ENCODE results near the gene IREB2.

The IREB2 gene

DNA sequence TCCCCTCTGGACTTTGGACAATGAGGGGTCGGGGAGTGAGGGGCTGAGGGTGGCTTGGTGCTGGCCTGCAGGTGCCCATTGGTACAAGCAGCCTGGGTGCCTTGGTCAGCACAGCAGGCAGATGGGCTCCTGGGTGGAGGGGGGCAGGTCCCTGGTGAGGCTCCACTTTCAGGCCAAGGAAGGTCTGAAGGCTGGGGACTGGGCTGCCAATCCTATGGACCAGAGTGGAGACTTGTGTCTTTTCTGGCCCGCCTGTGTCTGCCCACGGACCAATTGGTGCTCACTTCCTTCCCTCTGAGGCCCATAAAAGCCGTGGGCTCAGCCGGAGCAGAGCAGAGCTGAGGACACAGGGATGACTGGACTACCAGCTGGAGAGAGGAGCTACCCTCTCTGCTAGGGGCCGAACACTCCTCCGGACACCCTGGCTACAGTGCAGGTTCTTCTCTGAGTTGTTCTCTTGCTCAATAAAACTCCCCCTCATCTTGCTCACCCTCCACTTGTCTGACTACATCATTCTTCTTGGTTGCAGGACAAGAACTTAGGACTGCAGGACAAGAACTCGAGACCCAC, 31.9 kb upstream of the IREB2 start:
- DNase-seq, result peak; percentile 41 to 76 (median 66)

DNA sequence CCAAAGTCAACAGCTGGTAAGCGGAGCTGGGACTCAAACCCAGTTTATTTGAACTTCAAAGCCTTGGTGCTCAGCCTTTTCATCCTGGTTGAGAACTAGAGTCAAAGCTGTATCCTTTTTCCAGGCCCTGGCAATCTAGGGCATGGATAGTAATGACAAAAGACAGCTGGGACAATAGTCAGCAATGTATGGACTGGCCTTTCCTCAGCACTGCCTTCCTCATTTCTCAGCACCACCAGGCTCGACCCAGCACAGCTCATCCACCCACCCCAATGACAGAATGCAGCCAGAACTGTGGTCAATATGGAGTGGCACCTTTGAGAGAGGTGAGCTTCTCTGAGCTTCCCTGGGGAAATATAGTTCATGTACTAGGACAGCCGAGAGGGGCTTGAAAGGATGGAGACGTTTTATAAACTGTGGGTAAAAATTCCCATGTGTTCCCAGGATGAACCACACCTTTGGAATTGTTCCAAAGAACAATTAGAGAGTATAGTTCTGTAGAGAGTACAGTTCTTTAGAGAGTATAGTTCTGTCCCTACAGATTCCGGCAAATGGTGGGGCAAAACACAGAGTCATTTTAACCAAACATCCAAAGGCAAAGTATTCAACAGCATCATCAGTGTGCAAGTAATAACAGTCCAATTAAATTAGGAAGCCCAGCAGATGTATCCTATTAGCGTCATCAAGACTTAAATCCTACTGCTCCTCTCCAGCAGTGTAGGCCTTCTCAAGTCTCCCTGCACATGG, 30.2 kb upstream of the IREB2 start:
- DNase-seq, result peak; percentile 37 to 58 (median 50)

DNA sequence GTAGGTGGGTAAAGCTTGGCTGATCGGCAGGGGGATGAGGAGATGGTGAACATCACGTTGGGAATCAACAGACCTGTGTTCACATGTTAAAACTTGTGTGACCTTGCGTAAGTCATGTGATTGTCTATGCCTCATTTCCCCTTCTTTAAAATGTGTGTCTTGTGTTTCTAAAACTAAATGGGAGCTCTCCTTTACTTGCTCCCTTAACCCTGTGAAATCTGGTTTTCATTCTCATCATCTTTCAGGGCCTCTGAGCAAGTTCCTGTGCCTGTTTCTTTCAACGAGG, 29.7 kb upstream of the IREB2 start:
- DNase-seq, result no peak

DNA sequence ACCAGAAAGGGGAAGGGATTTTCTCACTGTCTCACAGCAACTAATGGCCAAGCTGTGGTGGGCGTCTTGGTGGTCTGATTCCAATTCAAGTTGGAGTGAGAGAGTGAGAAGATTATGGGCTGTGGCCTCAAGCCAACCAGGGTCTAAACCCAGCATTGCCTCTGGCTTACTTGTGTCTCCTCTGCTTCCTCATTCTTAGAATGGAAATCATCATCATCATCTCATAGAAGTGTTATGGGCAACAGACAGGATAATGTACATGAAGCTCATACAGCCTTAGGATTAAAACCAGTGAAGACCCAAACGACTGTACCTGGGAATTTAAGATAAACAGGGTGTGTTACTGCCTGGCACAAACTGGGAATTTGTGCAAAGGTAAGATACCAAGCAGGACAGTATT, 29.1 kb upstream of the IREB2 start:
- DNase-seq, result no peak

DNA sequence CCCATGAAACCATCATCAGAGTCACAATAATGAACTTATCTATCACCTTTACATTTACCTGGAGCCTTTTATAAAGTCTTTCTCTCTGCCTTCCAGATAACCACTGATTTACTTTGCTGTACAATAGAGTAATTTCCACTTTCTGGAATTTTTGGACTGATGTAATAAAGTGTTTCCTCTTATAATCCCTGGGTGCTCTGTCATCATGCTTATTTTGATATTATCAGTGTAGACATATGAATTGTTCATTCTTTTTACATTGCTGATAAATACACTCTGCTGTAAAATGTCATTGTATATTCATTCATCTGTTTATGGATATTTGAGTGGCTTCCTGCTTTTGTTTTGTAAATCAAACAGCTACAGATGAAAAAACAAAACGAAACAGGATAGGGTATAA, 27.0 kb upstream of the IREB2 start:
- no peak for DNase-seq

DNA sequence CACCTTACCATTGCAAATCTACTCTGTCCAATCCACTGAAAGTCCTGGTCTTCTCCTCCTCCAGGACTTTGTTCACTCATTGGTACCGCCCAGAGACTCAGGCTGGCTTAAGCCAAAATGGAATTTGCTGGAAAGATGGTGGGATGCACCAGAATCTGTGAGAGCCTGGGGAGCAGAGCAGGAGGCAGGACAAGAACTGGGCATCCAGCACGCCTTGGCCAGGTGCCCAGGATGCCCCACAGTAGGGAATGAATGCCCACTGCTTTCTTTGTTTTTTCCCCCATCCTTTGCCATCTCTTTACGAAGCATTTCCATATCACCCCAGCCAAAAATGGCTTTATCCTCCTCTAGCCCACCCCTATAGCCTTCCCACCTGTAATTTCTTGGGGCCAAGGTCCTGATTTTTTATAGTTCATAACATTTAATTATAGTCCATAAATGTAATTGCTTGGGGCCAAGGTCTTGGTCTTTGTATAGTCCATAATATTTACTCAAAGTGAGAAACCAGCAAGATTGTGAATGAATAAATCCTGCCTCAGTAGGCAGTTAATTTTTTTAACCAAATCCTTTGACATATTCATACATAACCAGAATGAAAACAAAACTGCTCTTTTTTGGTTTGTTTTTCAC, 23.3 kb upstream of the IREB2 start:
- DNase-seq, result no peak

DNA sequence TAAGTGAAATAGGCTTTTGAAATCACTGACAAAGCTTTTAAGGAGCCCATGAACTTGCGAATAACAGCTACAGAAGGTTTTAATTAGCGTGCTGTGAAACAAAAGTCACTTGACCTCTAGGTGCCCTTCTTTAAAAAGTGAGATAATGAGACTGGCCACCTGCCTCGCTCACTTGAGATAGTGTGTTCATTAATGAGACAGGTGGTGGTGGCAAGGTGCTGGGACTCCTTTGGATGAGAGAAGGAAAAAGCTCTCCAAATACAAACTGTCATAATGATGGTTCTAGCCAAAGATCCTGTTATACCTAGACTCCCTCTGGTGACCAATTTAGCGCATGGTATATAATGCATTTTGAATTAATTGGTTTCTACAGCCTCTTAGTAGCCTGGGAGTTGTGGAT, 22.7 kb upstream of the IREB2 start:
- DNase-seq, result peak in 1 of 4 experiments; percentile 25

DNA sequence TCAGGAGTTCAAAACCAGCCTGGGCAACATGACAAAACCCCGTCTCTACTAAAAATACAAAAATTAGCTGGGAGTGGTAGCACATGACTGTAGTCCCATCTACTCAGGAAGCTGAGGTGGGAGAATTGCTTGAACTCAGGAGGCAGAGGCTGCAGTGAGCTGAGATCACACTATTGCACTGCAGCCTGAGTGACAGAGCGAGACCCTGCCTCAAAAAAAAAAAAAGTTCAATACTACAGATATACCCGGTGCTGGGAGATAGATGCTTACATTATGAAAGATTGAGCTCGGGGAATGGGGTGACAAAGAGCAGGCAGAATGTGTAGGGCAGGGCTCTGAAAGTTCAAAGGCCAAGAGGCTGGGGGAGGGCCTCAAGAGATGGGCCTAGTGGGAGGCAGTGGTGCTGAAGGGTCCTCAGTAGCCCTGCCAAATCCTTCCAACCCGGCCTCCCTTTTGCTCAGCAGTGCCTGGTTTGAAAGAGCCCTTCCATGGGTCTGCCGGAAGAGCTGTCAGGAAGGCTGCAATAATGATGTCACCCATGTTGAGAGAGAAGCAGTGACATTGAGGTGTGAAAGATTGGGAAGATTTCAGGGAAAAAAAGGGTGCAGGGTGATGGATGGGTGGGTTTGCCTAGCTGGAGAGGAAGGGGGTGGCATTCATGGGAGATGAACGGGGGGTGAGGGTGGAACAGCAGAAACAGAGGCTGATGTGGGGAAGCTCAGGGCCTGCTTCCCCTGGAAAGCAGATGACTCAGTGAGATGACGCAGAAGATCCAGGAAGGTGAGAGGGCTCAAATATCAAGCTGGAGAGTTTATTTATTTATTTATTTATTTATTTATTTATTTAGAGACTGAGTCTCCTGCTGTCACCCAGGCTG, 20.0 kb upstream of the IREB2 start:
- DNase-seq, result no peak

DNA sequence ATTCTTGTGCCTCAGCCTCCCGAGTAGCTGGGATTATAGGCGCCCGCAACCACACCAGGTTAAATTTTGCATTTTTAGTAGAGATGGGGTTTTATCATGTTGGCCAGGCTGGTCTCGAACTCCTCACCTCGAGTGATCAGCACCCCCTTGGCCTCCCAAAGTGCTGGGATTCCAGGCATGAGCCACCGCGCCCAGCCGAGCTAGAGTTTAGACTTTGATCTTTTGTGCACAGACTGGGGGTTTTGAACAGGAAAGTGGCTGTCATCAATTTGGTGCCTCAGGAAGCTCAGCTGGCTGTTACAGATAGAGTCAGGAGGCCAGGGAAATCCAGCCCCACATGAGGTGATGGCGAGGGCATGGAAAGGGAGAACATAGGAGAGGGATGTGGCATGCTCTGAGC, 19.3 kb upstream of the IREB2 start:
- DNase-seq, result no peak

DNA sequence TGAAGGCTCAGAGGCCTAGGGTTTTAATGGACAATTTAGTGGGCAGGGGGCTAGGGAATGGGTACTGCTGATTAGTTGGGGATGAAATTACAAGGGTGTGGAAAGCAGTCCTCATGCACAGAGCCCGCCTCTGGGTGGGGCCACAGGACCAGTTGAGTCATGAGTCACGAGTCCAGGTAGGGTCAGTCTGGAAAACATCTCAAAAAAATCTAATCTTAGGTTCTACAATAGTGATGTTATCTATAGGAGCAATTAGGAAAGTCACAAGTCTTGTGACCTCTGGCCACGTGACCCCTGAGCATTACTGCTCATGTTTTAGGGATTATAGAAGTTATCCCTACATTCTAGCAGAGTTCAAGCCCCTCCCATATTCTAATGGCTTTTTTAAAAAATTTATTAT, 18.6 kb upstream of the IREB2 start:
- no peak for DNase-seq

DNA sequence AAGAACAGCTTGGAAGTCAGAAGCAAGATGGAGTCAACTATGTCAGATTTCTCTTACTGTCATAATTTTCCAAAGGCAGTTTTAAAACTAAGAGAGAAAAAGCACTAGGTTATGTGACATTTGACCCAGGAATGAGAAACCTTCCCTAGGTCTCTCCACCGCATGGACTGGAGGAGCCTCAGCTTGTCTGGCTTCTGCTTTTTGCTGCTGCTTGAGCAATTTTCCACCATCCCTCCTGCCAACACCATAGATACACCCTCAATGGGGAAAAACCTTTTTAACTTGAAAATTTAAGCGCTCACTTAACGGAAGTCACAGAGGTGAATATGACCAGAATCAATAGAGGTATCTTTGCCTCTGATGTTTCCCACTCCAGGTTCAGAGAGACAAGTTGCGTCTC, 17.8 kb upstream of the IREB2 start:
- DNase-seq, result peak in 3 of 4 experiments; percentile 25 to 44 (median 33)

DNA sequence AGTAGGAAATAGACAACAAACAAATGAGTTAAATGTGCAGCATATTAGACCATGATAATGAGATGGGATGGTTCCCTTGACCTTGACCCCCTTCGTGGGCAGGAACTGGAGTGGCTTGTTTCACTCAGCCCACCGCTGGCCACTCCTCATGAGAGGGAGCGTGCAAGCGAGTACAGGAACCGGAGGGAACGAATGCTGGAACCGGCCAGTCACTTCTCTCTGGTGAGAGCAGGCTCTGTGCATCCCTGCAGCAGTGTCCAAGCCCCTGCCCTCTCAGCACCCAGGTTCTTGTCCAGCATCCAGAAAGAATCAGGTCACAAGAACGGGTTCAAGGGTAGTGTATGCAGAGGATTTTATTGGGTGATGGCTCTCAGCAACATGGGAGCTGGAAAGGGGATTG, 17.2 kb upstream of the IREB2 start:
- no peak for DNase-seq

DNA sequence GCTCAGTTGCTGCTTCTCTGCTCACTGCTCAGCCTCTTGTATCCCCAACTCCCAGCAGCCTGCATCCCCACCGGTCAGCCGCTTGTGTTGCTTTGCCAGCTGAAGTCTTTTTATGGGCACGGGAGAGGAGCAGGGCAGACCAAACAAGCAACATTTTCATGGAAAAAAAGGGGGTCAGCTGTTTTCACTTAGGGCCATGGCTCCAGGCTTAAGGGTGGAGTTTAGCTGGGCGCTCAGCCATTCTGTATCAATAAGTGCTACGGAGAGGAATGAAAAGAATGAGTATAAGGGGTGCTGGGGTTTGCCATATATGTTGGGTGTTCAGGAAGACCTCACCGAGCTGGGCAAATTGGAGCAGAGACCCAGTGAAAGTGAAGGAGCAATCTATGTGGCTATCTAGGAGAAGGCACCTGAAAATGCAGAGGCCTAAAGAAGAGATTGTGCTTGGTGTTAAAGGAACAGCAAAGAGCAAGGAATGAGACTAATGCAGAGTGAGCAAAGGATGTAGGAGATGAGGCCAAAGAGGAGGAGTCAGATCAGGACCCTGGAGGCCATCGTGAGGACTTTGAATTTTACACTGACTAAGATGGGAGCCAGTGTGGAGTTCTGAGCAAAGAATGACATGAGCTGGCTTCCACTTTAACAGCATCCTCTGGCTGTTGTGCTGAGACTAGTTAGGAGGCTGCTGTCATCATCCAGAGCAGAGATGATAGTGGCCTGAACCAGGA, 16.6 kb upstream of the IREB2 start:
- no peak for DNase-seq

DNA sequence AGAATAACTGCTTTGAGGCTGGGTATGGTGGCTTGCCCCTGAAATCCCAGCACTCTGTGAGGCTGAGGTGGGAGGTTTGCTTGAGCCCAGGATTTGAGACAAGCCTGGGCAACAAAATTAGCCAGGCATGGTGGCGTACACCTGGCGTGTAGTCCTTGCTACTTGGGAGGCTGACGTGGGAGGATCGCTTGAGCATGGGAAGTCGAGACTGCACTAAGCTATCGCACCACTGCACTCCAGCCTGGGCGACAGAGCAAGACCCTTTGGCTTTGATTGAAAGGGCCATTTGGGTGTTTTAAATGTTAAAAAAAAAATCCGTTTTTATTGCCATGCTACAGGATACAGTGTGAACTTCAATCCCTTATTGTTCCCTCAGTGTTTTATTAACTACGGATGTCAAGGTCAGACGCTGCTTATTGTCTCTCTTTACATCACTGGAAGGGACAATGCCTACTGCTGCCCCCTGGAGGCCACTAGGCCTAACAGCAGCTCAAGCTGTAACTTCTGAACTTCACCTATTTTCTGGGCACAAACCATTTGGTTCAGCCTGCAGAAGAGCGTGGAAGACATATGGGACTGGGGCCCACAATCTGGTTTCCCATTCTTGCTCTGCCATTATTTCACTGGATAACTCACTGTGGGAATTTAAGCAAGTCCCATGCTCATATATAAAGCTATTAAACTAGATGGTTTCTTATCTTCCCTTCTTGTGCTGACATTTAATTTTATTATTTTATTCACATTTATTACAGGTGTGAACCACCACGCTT, 15.3 kb upstream of the IREB2 start:
- DNase-seq, result peak; percentile 73 to 85 (median 79)

DNA sequence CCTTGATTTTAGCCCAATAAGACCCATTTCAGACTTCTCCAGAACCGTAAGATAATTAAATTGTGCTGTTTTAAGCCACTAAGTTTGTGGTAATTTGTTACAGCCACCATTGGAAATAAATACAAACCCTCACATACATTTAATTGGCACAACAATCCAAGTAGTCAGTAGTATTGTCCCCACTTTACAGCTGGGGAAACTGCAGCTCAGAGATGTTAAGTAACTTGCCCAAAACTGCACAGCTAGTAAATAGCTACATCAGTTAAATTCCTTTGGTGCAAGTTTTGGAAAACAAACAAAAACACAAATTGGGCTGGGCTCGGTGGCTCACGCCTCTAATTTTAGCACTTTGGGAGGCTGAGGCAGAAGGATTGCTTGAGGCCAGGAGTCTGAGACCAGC, 13.3 kb upstream of the IREB2 start:
- DNase-seq, result no peak

DNA sequence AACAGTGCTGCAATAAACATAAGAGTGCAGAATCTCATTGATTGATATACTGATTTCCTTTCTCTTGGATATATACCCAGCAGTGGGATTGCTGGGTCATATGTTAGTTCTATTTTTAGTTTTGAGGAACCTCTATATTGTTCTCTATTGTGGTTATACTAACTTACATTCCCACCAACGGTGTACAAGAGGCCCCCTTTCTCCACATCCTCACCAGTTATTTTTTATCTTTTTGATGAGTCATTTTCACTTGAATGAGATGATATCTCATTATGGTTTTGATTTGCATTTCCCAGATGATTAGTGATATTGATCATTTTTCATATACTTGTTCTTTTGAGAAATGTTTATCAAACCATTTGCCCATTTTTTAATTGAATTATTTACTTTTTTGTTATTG, 12.4 kb upstream of the IREB2 start:
- DNase-seq, result peak in 2 of 4 experiments; percentile 48 to 50

DNA sequence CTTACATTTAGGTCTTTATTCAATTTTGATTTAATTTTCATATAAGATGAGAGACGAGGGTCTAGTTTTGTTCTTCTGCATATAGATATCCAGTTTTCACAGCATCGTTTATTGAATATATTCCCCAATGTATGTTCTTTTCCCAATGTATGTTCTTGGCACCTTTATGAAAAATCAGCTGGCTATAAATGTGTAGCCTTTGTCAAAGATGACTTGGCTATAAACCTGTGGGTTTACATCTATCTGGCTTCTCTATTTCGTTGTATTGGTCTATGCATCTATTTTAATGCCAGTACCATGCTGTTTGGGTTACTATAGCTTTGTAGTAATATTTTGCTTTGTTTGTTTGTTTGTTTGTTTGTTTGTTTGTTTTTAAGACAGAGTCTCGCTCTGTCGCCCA, 11.7 kb upstream of the IREB2 start:
- no peak for DNase-seq

DNA sequence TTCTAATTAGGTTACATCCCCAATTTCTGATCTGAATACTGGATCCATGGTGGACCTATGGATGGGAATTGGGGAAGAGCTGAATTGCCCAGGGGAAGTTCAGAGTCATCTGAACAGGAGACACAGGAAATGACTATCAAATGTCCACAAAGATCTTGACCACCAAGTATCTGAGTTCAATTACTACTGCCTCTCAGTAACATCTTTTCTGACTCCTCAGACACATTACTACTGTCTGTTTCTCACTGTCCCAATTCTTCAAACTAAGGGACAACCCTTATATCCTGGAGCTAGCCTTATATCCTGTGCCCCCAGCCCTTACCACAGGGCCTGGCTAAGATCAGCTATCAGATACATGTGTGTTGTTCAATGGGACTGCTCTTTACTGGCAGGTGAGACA, 10.1 kb upstream of the IREB2 start:
- DNase-seq, result peak in 2 of 4 experiments; percentile 19 to 35

DNA sequence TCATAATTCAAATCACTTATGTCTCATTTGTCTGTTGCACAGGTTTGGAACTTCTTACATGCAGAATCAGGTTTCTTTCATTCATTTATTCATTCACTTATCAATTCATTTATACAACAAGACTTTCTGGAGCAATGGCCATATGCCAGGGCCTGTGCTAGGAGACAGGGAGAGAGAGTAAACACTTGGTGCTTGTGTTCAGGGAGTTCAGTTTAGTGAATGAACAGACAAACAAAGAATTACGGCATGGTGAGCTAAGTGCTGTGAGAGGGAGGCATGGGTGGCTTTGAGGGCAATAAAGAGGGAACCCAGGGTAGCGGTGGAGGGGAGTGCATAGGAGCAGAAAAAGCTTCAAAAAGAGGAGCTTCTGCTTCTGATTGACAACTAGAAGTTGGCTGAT, 8.5 kb upstream of the IREB2 start:
- DNase-seq, result no peak

DNA sequence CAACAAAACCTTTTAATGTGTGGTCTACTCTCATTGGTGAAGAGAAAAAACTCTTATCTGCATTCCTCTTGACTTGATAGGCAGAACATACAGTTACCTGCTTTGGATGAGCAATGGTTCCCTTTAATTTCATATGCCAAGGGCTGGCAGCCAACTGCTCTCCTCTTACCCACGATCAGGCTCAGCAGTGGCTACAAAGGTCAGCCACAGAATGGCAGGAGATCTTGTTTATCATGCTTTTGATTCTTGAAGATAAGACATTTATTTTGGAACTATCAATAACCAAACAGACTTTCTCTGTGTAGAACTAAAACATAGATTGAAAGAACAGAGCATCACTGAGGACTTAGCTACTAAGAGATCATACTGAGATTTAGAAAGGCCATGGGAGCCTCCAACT, 6.1 kb upstream of the IREB2 start:
- no peak for DNase-seq

DNA sequence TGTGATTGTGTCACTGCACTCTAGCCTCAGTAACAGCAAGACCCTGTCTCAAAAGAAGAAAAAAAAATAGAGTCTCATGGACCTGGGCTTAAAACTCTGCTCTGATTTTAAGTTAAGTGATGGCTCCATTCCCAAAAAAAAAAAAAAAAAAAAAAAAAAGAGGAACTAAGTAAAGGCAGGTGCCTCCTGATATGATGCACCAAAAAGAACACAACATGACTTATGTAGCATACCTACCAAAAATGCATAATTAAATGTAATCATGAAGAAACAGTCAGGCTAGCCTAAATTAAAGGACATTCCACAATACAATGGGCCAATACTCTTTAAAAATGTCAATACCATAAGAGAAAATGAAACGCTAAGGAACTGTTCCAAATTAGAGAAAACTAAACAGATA, 5.4 kb upstream of the IREB2 start:
- DNase-seq, result no peak

DNA sequence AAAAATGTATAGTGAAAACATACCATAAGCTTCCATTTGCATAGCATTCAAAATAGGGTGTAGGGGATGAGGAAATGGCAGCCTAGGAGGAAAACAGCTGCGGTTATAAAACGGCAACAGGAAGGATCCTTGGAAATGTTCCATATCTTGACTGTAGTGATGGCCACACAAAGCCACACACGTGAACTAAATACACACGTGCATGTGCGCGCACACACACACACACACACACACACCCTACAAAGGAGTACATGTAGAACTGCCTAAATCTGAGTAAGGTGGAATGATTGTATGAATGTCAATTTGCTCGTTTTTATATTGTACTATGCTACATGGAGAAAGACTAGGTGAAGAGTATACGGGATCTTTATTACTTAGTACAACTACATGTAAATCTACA, 3.9 kb upstream of the IREB2 start:
- DNase-seq, result no peak
